Medulla oblongata (tissue), 1 donor: ENCODE measurements around the gene LCOR.
"Not testable (repeated sequence)": the region's sequence is repeated elsewhere in the genome, so short reads cannot be mapped to it uniquely, and the experiment has no call there.

Experiments used
- DNase-seq: peaks from one replicate; pipeline ENCODE4 v3.0.0-alpha.2; 2015; ENCODE audit errors: extremely low spot score

Gene LCOR

DNA sequence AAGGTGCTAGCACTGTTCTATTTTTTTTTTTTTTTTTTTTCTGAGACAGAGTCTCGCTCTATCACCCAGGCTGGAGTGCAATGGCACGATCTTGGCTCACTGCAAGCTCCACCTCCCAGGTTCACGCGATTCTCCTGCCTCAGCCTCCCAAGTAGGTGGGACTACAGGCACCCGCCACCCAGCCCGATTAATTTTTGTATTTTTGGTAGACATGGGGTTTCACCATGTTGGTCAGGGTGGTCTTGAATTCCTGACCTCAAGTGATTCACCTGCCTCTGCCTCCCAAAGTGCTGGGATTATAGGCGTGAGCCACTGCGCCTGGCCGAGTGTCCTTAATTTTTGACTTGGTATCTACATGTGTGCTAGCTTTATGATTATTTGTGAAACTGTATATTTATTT, 201.7 kb downstream of the LCOR start:
- DNase-seq: not testable (repeated sequence)

- no peak for DNase-seq
Observed at GRCh38 chr10:97034301-97034700, 202.2 kb downstream of the LCOR start.

GRCh38 chr10:97034958-97035769, 203.1 kb downstream of the LCOR start:
- no peak for DNase-seq

- DNase-seq: peak; percentile 91
Observed at GRCh38 chr10:97037365-97038361, 205.6 kb downstream of the LCOR start.

DNA sequence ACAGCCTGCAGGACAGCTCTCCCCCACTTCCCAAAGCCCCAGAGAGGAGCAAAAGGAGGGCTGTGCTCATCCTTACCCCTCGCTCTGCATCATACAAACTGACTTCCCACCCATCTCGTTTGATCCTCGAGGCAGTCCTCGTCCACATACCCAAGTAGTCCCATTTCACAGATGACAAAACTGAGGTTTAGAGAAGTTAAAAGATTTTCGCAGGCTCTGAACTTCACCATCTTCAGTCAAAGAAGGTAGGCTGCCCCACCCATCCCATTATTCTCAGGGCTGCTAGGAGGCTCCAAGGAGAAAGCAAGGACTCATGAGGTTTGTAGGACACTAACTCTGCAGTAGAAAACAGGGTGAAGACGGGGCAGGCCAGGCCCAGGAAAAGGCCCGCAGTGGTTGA, 206.6 kb downstream of the LCOR start:
- no peak for DNase-seq

- no peak for DNase-seq
Observed at GRCh38 chr10:97039538-97040247, 207.6 kb downstream of the LCOR start.

DNA sequence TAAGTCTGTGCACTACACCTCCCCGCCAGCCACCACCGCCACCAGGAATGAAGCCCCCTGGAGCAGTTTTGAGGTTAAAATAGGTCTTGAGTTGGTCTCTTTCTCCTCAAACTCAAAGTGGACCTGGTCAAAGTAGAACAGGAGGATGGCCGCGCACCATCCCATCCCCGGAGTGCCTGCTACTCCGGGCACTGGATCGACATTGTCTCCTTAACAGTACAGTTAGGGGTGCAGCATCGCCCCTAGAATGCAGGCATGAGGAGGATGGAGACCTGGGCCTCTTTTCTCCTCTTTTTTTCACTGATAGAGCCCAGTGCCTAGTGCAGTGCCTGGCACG, 208.1 kb downstream of the LCOR start:
- no peak for DNase-seq

DNA sequence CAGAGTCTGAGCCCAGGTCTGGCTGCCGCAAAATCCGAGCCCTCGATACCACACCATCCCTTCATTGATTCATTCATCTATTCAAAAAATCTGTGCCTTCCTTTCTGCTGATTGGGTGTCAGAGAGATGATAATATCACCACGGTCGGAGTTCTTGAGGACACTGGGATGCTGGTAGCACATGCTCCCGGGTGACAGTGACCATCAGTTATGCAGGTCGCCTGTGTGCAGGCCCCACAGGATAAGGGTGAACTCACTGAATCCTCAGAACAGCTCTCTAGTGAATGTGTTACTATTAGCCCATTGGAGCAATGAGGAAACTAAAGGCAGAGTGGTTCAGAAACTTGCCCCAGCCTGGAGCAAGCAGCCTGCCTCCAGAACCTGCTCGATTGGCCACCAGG, 208.6 kb downstream of the LCOR start:
- DNase-seq: no peak

DNA sequence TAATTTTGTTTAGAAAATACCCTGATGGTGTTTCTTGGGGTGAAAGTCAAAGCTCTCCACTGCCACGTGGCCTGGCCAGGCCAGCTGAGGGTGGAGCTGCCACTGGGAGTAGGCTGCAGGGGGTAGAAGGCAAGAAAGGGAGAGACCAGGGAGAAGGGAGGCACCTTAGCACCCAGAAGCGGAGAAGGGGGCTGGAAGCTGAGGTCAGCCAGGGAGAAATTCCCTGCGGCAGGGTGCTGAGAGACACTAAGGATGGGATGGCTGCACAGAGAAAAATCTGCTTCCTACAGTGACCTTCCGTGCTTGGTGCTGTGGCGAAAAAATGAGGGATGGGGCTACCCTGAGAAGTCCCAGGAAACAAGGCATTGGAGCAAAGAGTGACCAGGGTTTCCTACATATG, 210.0 kb downstream of the LCOR start:
- no peak for DNase-seq

- no peak for DNase-seq
Observed at GRCh38 chr10:97042716-97043562, 210.8 kb downstream of the LCOR start.

GRCh38 chr10:97043563-97043855, 211.4 kb downstream of the LCOR start:
- no peak for DNase-seq
